Muscle layer of colon (tissue), 2 donors: ENCODE measurements around the gene SPRR2F.
"Not testable (repeated sequence)": the region's sequence is repeated elsewhere in the genome, so short reads cannot be mapped to it uniquely, and the experiment has no call there.

ENCODE experiments used
- H3K27ac ChIP-seq: one replicate; pipeline ENCODE4 v1.7.0; 2013; ENCODE audit warnings: low read depth, mild to moderate bottlenecking, low read length, moderate library complexity
- H3K27me3 ChIP-seq, 2 donors: one replicate each; pipeline ENCODE4 v1.7.0; 2013; ENCODE audit warnings: low read length in 2 of 2, mild to moderate bottlenecking in 2 of 2; ENCODE audit not compliant: insufficient read depth in 2 of 2, control insufficient read depth in 1 of 2
- H3K36me3 ChIP-seq: one replicate; pipeline ENCODE4 v1.7.0; 2013; ENCODE audit warnings: mild to moderate bottlenecking, low read length; ENCODE audit not compliant: insufficient read depth
- H3K4me1 ChIP-seq: one replicate; pipeline ENCODE4 v1.7.0; 2013; ENCODE audit warnings: mild to moderate bottlenecking, low read length; ENCODE audit not compliant: insufficient read depth
- H3K4me3 ChIP-seq, 2 donors: one replicate each; pipeline ENCODE4 v1.7.0; 2013; ENCODE audit warnings: low read length in 2 of 2, low read depth in 1 of 2, mild to moderate bottlenecking in 1 of 2, moderate library complexity in 1 of 2
- H3K9ac ChIP-seq: one replicate; pipeline ENCODE4 v1.7.0; 2013; ENCODE audit warnings: low read length
- H3K9me3 ChIP-seq: one replicate; pipeline ENCODE4 v1.7.0; 2013; ENCODE audit warnings: mild to moderate bottlenecking, low read length
- donor health status: abdominal sarcoma.
- donor health status: Adenocarcinoma of cecum.

SPRR2F gene

GRCh38 chr1:153122831-153123421 lies 9.6 kb upstream of the SPRR2F start:
- Histone ChIP-seq H3K4me1 (no peaks in the 10 kb centered on the region), H3K27ac (no peak overlapping the region), H3K4me3 (no peak overlapping the region), H3K9me3 (no peaks in the 10 kb centered on the region), H3K27me3 (no peaks in the 10 kb centered on the region), H3K36me3 (no peaks in the 10 kb centered on the region), H3K9ac (no peak overlapping the region)

- Histone ChIP-seq H3K27ac (no peak overlapping the region), H3K27me3 (no peaks in the 10 kb centered on the region), H3K9me3 (no peaks in the 10 kb centered on the region), H3K9ac (no peak overlapping the region), H3K4me3 (no peak overlapping the region), H3K36me3 (no peaks in the 10 kb centered on the region), H3K4me1 (no peaks in the 10 kb centered on the region)
Measured at GRCh38 chr1:153120945-153121344, 7.6 kb upstream of the SPRR2F start.

GRCh38 chr1:153119491-153119971 lies 6.2 kb upstream of the SPRR2F start:
- Histone ChIP-seq H3K4me3 (no peak overlapping the region), H3K4me1 (no peaks in the 10 kb centered on the region), H3K9me3 (no peaks in the 10 kb centered on the region), H3K36me3 (no peaks in the 10 kb centered on the region), H3K9ac (no peak overlapping the region), H3K27me3 (no peaks in the 10 kb centered on the region), H3K27ac (no peak overlapping the region)

- H3K9ac ChIP-seq, H3K36me3 ChIP-seq, H3K27ac ChIP-seq, H3K9me3 ChIP-seq, H3K27me3 ChIP-seq, H3K4me3 ChIP-seq, H3K4me1 ChIP-seq: not testable (repeated sequence)
Measured at GRCh38 chr1:153115264-153115663, 1.9 kb upstream of the SPRR2F start.

- not testable (repeated sequence) for H3K4me1 ChIP-seq, H3K36me3 ChIP-seq, H3K4me3 ChIP-seq, H3K9me3 ChIP-seq, H3K27me3 ChIP-seq, H3K9ac ChIP-seq, H3K27ac ChIP-seq
Measured at GRCh38 chr1:153112454-153112853, 862 bp downstream of the SPRR2F start.

- H3K4me1 ChIP-seq, result no peaks in the 10 kb centered on the region
- H3K36me3 ChIP-seq, result no peaks in the 10 kb centered on the region
- H3K4me3 ChIP-seq, result no peak overlapping the region
- no peak overlapping the region for H3K9ac ChIP-seq
- no peaks in the 10 kb centered on the region for H3K9me3 ChIP-seq
- no peak overlapping the region for H3K27ac ChIP-seq
- no peaks in the 10 kb centered on the region for H3K27me3 ChIP-seq
Measured at GRCh38 chr1:153100245-153100644, 13.1 kb downstream of the SPRR2F start.

GRCh38 chr1:153099461-153100045 lies 13.8 kb downstream of the SPRR2F start:
- Histone ChIP-seq H3K4me1 (no peaks in the 10 kb centered on the region), H3K4me3 (no peak overlapping the region), H3K36me3 (no peaks in the 10 kb centered on the region), H3K9ac (no peak overlapping the region), H3K9me3 (no peaks in the 10 kb centered on the region), H3K27ac (no peak overlapping the region), H3K27me3 (no peaks in the 10 kb centered on the region)

- Histone ChIP-seq H3K9ac (no peak overlapping the region), H3K4me1 (no peaks in the 10 kb centered on the region), H3K4me3 (no peak overlapping the region), H3K9me3 (no peaks in the 10 kb centered on the region), H3K27me3 (no peaks in the 10 kb centered on the region), H3K27ac (no peak overlapping the region), H3K36me3 (no peaks in the 10 kb centered on the region)
Measured at GRCh38 chr1:153095764-153096163, 17.6 kb downstream of the SPRR2F start.

- Histone ChIP-seq H3K9me3 (no peaks in the 10 kb centered on the region), H3K9ac (no peak within 1 kb of the TSS), H3K27me3 (no peaks in the 10 kb centered on the region), H3K36me3 (no peaks in the 10 kb centered on the region), H3K4me3 (no peak within 1 kb of the TSS), H3K27ac (no peak within 1 kb of the TSS), H3K4me1 (no peaks in the 10 kb centered on the region)
Measured at GRCh38 chr1:153094426-153094825, 18.9 kb downstream of the SPRR2F start, which contains the start of gene SPRR2E. Gene SPRR2E (minus strand): TSS chr1:153094526. CDS start chr1:153093751, 775 bp downstream.

- no peak overlapping the region for H3K4me3 ChIP-seq
- no peak overlapping the region for H3K9ac ChIP-seq
- no peaks in the 10 kb centered on the region for H3K9me3 ChIP-seq
- H3K27me3 ChIP-seq, result no peaks in the 10 kb centered on the region
- no peaks in the 10 kb centered on the region for H3K36me3 ChIP-seq
- no peaks in the 10 kb centered on the region for H3K4me1 ChIP-seq
- no peak overlapping the region for H3K27ac ChIP-seq
Measured at GRCh38 chr1:153087652-153088051, 25.7 kb downstream of the SPRR2F start.

GRCh38 chr1:153081736-153082135 lies 31.6 kb downstream of the SPRR2F start:
- H3K9ac ChIP-seq, result no peak overlapping the region
- H3K27ac ChIP-seq, result no peak overlapping the region
- H3K27me3 ChIP-seq, result no peaks in the 10 kb centered on the region
- no peaks in the 10 kb centered on the region for H3K9me3 ChIP-seq
- H3K36me3 ChIP-seq, result no peaks in the 10 kb centered on the region
- H3K4me1 ChIP-seq, result no peaks in the 10 kb centered on the region
- no peak overlapping the region for H3K4me3 ChIP-seq
